Activated CD8-positive, alpha-beta memory T cell treated with anti-CD3 and anti-CD28 coated beads for 1 hour (primary cell): ENCODE data around the gene ADARB2.

Experiments used
- DNase-seq, 2 donors: peaks; one replicate each; pipeline ENCODE4 v3.0.0-alpha.2; 2020; ENCODE audit warnings: low read depth in 1 of 2; ENCODE audit errors: extremely low read depth in 1 of 2

ADARB2 gene

GRCh38 chr10:1308962-1309616 lies 428.2 kb downstream of the ADARB2 start:
- DNase-seq, result no peak

DNA sequence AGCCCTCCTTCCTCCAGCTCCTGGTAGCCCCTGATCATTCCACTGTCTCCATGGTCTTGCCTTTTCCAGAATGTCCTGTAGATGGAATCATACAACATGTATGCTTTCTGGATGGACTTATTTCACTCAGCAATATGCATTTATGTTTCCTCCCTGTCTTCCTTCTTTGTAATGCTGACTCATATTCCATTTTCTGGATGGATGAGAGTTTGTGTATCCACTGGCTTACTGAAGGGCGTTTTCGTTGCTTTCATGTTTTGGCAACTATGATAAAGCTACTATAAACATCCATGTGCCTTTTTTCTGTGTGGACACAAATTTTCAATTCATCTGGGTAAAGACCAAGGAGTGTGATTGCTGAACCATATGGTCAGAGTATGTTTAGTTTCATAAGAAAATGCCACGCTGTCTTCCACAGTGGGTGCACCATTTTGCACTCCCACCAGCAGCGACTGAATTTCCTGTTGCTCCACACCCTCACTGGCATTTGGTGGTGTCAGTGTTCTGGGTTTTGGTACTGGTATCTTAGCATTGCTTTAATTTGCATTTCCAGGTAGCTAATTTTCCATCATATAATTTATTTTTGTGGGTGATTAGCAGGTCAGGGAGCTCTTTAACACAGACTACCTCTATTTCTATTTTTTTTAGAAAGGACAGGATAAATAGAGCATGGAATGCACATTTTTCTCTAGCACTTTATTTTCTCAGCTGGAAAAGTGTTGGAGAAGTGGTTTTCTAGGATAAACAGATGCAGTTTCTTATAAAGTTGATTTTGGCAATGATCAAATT lies 429.0 kb downstream of the ADARB2 start:
- DNase-seq, result no peak

GRCh38 chr10:1301143-1301542 lies 436.2 kb downstream of the ADARB2 start:
- no peak for DNase-seq

DNA sequence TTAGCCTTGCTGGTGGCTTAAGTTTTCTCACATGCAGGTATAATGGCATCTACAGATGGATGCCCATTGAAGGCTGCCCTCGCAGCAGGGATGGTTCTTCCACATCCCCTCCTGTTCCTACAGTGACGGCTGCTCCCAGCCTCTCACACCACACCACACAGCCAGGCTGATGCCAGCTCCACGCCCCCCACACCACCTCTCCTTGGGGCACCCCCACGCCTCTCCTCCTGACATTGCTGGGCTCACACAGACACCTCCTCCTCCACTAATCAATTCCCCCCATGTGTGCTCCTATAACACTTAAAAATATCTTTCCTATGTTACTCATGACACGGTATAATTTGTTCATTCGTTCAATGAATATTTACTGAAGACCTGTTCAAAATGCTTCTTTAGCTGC lies 437.1 kb downstream of the ADARB2 start:
- DNase-seq, result no peak

DNA sequence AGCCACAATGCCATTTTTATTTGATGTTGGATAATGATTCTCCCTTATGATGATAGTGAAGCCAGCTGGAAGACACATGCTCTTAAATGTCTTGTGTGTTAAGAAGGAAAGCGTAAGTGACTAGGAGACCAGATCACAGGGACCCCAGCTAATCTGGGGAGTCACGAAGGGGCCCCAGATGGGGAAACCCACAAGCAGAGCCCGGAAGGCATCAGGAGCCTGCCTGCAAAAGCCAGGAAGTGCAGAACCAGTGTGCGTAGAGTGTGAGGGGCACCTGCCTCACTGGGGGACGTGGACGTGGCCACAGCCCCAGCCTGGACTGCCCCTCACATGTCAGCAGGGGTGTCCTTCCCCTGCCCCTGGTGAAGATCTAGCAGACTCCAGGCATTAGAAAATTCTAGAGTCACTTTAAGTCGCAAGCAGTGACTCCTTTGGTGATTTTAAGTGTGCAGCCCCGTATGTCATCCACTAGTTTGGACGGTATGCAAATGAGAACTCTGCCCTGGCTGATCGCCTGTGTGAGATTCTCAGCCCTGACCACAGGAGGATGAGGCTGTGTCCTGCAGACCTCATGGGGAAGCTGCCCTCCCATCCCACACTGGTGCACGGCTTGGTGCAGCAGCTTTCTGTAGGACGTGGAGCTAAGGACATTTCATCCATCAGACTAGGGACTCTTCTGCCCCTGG lies 438.1 kb downstream of the ADARB2 start:
- no peak for DNase-seq

DNA sequence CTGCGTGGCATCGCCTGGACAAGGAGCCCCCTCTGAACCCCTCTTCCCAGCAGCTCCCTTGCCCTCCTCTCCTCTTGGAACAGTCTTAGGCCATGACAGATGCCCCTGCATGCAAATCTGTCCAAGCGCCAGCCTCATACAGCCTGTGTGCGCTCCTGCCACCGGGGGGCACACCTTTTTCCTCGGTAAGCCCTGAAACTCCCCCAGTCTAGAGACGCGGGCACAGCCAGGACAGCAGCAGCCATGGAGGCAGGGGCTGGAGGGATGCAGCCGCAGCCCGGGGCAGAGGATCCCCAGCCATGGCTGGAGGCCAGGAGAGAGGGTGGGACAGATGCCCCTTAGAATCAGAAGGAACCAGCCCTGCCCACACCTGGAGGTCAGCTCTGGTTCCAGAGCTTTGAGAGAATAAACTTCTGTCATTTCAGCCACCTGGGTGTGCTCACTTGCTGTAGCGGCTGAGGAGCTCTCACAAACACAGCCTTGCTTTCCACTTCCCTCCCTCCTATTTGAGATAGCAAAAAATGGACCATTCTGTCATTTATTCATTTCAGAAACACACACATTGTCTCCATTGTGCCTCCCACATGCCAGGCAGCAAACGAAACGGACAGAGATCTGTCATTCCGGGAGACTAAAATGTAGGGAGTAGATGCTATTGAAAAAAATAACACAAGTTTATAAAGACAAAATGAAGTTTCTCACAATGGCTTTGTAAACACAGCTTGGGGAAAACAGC lies 439.6 kb downstream of the ADARB2 start:
- DNase-seq, result no peak

- DNase-seq, result no peak
Observed at GRCh38 chr10:1295756-1296480, 441.4 kb downstream of the ADARB2 start.

- DNase-seq, result no peak
Observed at GRCh38 chr10:1294748-1295147, 442.6 kb downstream of the ADARB2 start.

- DNase-seq, result no peak
Observed at GRCh38 chr10:1293636-1294435, 443.5 kb downstream of the ADARB2 start.

- DNase-seq, result no peak
Observed at GRCh38 chr10:1293157-1293556, 444.2 kb downstream of the ADARB2 start.

GRCh38 chr10:1292611-1293031 lies 444.7 kb downstream of the ADARB2 start:
- no peak for DNase-seq

DNA sequence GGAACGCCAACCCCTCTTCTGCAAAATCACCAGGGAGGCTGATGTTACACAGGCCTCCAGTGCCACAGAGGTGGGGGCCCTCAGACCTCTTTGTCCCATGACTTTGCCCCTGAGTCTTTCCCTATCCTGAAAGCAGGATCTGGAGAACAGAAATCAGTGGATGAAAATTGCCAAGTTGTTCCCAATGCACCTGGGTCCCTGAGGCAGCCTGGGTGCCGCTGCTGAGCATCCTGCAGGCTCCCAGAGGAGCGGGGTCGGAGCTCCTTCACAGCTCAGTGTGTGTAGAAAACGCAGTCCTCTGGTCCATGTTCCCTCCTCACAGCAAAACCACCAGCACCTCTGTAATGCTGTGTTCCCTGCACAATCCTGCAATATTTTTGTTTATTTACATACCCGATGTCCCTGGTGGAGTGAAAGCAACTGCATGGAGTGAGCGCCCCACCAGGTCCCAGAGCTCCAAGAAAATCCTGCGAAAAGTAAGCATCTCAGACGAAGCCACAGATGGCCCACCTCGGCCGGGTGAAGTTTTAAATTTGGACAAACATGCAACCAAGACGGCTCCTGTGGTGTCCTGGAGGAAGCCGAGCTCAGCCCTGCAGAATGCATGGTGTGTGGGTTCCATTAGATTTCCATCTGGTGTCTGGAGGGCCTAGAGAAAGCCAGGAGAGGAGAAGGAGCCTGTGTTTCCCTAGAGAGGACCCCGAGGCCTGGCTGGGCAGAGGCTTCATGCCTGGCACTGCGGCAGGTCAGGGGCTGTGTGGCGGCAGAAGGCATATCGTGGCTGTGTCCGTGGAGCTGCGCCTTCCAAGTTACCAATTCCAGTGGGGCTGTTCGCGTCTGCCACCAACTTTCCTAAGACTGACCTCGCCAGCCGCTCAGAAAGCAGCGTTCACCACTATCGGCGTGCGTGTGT lies 445.9 kb downstream of the ADARB2 start:
- no peak for DNase-seq

- no peak for DNase-seq
Observed at GRCh38 chr10:1290071-1290471, 447.3 kb downstream of the ADARB2 start.

- DNase-seq, result no peak
Observed at GRCh38 chr10:1289591-1289990, 447.7 kb downstream of the ADARB2 start.

DNA sequence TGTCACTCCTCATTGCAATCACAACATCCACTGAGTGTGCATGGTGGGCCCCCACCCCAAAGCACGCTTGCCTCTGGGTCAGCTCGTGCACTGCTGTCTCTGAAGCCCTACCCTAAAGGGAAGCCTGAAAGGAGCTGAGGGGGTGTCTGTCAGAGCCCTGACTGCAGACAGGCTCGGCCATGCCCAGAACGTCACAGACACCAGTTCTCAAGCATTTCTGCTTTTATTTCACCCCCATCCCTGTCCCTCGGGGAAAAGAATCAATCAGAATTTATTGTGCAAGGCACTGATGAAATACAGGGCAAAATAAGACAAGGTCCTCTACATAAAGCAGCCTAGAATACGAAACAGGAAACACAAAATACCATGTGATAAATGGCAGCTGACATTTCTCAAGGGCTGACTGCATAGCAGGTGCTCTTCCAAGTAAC lies 449.3 kb downstream of the ADARB2 start:
- DNase-seq, result no peak

GRCh38 chr10:1287487-1287886 lies 449.8 kb downstream of the ADARB2 start:
- DNase-seq, result no peak

GRCh38 chr10:1284076-1284475 lies 453.2 kb downstream of the ADARB2 start:
- no peak for DNase-seq

DNA sequence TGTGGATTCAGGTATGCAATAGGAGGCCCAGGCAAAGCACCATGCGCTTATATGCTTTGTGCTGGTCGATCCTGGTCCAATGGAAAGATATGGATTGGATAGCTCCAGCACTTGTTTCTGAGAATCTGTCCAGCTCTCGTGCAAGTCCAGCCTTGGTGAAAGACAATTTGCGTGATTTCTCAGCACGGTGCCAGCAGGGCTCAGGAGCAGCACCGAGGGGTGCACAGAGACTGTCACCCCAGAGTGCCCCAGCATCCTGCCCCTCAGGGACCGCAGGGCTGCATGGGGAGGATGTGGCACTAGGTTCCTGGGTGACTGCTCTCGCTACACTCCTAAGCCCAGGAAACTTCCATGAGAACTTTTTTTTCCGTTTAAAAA lies 455.9 kb downstream of the ADARB2 start:
- DNase-seq, result no peak
